HepG2 (cell line): ENCODE data around the gene SYMPK. TPM values are rescaled to one million over a fixed set of nuclear protein-coding genes. Genes with fewer than 3 reads are reported as not detected.

Source experiments
- CHD2 ChIP-seq: IDR thresholded peaks from 2 replicates; pipeline ENCODE4 v1.6.1; 2011; ENCODE audit warnings: low read depth, low read length, improper control_type of control experiment
- EHMT2 ChIP-seq: fragments of 200-600 bp; sonication (generic); IDR thresholded peaks from 2 replicates; pipeline ENCODE4 v1.7.0; 2017; ENCODE audit warnings: antibody characterized with exemption, low read depth, low read length, borderline replicate concordance
- ELF1 ChIP-seq: sonication (generic); formaldehyde crosslinking; IDR thresholded peaks from 2 replicates; pipeline ENCODE4 v1.4.0; 2020; ENCODE audit warnings: missing genetic modification reagents
- HNRNPL ChIP-seq: fragments of 200-400 bp; formaldehyde crosslinking; IDR thresholded peaks from 2 replicates; pipeline ENCODE4 v1.6.1; 2017; ENCODE audit warnings: mild to moderate bottlenecking, low read depth, low read length
- KDM5A ChIP-seq: fragments of 200-600 bp; sonication (generic); IDR thresholded peaks from 2 replicates; pipeline ENCODE4 v1.7.0; 2018; ENCODE audit warnings: antibody characterized with exemption, mild to moderate bottlenecking, low read length, borderline replicate concordance
- NFATC3 ChIP-seq: sonication (generic); formaldehyde crosslinking; IDR thresholded peaks from 2 replicates; pipeline ENCODE4 v1.5.1; 2020; ENCODE audit warnings: mild to moderate bottlenecking, missing genetic modification reagents
- PRDM10 ChIP-seq: sonication (generic); formaldehyde crosslinking; IDR thresholded peaks from 2 replicates; pipeline ENCODE4 v1.4.0; 2020; ENCODE audit warnings: low read depth, missing genetic modification reagents
- REPIN1 ChIP-seq: sonication (generic); formaldehyde crosslinking; IDR thresholded peaks from 2 replicates; pipeline ENCODE4 v1.8.0; 2022; ENCODE audit warnings: missing genetic modification reagents, low read depth, mild to moderate bottlenecking, borderline replicate concordance
- RFX3 ChIP-seq: IDR thresholded peaks from 2 replicates; pipeline ENCODE4 v1.6.1; 2016; ENCODE audit warnings: missing biosample characterization, missing genetic modification reagents
- SMARCE1 ChIP-seq: fragments of 450-650 bp; IDR thresholded peaks from 2 replicates; pipeline ENCODE4 v1.6.1; 2017; ENCODE audit warnings: borderline replicate concordance
- TBX2 ChIP-seq: sonication (generic); formaldehyde crosslinking; IDR thresholded peaks from 2 replicates; pipeline ENCODE4 v1.5.0; 2020; ENCODE audit warnings: missing genetic modification reagents, mild to moderate bottlenecking, borderline replicate concordance
- ZFX ChIP-seq: sonication (generic); formaldehyde crosslinking; IDR thresholded peaks from 2 replicates; pipeline ENCODE4 v1.4.0; 2020; ENCODE audit warnings: mild to moderate bottlenecking, low read depth, missing genetic modification reagents, moderate library complexity
- ZNF143 ChIP-seq: sonication (generic); formaldehyde crosslinking; IDR thresholded peaks from 2 replicates; pipeline ENCODE4 v1.4.0; 2020; ENCODE audit warnings: missing genetic modification reagents
- ZNF777 ChIP-seq: sonication (generic); formaldehyde crosslinking; IDR thresholded peaks from 2 replicates; pipeline ENCODE4 v1.4.0; 2020; ENCODE audit warnings: missing genetic modification reagents
- ZNF800 ChIP-seq: sonication (generic); formaldehyde crosslinking; IDR thresholded peaks from 2 replicates; pipeline ENCODE4 v1.4.0; 2020; ENCODE audit warnings: missing genetic modification reagents
- polyA plus RNA-seq, 8 experiments: library from polyadenylated mRNA; depleted of rRNA in 3 of 8; stranded (reverse) in 7 of 8; unstranded in 1 of 8; fragments of >200 nt; fragmentation: Illumina TruSeq in 4 of 8; extraction: Trizol in 4 of 8; gene quantifications; 2 replicates each; pipeline versions ENCODE4 v1.2.1 to v1.2.3, GENCODE V29; 2011 to 2016; ENCODE audit warnings: low read depth in 4 of 8, missing spikeins in 1 of 8, mixed read lengths in 1 of 8; ENCODE audit not compliant: insufficient read depth in 1 of 8
- total RNA-seq, 5 experiments: library from RNA; depleted of rRNA; stranded (reverse); fragments of >200 nt; fragmentation: Illumina TruSeq; extraction: Trizol; gene quantifications; 2 replicates each; pipeline ENCODE4 v1.2.3, GENCODE V29; 2016; ENCODE audit warnings: low read depth in 1 of 5
- TF ChIP-seq, protein P1 (sequence below): sonication (generic); formaldehyde crosslinking; IDR thresholded peaks from 2 replicates; pipeline ENCODE4 v1.4.0; 2020; ENCODE audit warnings: missing genetic modification reagents

SYMPK gene
- total and polyA plus RNA-seq, 2 of the 13 experiments (the other 11 are each of a cell fraction or from before 2014, with no cell fraction given): 21.9 to 55.7 TPM

DNA sequence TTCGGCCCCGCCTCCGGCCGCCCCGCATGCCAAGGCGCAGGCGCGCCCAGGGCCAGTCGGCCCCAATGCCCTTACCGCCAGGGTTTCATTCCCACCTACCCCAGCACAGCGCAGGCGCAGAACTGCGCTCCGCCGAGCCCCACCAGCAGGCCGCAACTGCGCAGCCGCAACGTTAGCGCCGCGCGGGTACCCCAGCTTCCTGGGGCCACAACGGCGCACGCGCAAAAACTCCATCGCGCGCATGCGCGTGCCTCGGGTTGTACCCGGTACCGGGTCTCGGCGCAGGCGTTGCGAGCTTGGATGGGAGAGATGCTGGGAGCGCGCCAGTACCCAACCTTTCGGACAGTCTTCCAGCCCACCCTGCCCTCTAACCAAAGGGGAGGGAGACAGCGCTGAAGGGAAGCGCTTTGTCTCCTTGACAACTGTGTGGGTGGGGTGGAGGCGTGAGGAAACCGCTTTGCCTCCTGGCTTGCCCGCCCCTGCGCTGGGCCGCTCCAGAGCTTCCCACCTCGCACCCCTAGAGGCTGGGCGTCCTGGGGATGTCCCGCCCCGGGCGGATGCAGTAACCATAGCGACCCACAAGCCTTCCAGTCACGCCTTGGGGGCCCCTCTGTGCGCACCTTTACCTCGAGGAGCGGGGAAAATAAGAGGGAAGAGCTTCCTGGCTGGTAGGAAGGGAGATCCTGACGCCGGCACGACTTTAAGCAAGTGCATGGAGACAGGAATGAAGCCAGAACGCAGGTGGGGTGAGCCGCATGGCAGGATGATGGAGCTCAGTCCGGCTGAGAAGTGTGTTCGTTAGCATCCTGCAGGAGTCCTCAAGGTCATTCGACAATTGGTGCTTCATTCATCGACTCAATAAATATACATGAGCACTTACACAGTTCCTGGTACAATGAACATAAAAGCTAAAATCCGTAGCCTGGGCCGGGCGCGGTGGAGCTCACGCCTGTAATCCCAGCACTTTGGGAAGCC lies 40.0 kb upstream of the SYMPK start (continued):
- TF ChIP-seq, protein P1, sequence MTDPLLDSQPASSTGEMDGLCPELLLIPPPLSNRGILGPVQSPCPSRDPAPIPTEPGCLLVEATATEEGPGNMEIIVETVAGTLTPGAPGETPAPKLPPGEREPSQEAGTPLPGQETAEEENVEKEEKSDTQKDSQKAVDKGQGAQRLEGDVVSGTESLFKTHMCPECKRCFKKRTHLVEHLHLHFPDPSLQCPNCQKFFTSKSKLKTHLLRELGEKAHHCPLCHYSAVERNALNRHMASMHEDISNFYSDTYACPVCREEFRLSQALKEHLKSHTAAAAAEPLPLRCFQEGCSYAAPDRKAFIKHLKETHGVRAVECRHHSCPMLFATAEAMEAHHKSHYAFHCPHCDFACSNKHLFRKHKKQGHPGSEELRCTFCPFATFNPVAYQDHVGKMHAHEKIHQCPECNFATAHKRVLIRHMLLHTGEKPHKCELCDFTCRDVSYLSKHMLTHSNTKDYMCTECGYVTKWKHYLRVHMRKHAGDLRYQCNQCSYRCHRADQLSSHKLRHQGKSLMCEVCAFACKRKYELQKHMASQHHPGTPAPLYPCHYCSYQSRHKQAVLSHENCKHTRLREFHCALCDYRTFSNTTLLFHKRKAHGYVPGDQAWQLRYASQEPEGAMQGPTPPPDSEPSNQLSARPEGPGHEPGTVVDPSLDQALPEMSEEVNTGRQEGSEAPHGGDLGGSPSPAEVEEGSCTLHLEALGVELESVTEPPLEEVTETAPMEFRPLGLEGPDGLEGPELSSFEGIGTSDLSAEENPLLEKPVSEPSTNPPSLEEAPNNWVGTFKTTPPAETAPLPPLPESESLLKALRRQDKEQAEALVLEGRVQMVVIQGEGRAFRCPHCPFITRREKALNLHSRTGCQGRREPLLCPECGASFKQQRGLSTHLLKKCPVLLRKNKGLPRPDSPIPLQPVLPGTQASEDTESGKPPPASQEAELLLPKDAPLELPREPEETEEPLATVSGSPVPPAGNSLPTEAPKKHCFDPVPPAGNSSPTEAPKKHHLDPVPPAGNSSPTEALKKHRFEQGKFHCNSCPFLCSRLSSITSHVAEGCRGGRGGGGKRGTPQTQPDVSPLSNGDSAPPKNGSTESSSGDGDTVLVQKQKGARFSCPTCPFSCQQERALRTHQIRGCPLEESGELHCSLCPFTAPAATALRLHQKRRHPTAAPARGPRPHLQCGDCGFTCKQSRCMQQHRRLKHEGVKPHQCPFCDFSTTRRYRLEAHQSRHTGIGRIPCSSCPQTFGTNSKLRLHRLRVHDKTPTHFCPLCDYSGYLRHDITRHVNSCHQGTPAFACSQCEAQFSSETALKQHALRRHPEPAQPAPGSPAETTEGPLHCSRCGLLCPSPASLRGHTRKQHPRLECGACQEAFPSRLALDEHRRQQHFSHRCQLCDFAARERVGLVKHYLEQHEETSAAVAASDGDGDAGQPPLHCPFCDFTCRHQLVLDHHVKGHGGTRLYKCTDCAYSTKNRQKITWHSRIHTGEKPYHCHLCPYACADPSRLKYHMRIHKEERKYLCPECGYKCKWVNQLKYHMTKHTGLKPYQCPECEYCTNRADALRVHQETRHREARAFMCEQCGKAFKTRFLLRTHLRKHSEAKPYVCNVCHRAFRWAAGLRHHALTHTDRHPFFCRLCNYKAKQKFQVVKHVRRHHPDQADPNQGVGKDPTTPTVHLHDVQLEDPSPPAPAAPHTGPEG (CRISPR knock-in tag): 0 out of 2 replicates have a peak, but pooled peaks have one; percentile 41
- TF ChIP-seq CHD2 (no peak), REPIN1 (CRISPR knock-in tag) (0 out of 2 replicates have a peak, but pooled peaks have one; percentile 9), ELF1 (CRISPR knock-in tag) (peak; percentile 83), KDM5A (0 out of 2 replicates have a peak, but pooled peaks have one; percentile 2), HNRNPL (no peak), ZNF143 (CRISPR knock-in tag) (peak; percentile 57), ZNF777 (CRISPR knock-in tag) (0 out of 2 replicates have a peak, but pooled peaks have one; percentile 28), EHMT2 (no peak), ZNF800 (CRISPR knock-in tag) (peak; percentile 45; the same call in 1 of the 2 replicates), TBX2 (peak; percentile 42), NFATC3 (CRISPR knock-in tag) (0 out of 2 replicates have a peak, but pooled peaks have one; percentile 43), ZFX (CRISPR knock-in tag) (peak; percentile 73; the same call in 1 of the 2 replicates), SMARCE1 (no peak), PRDM10 (peak; percentile 67; the same call in 1 of the 2 replicates), RFX3 (CRISPR knock-in tag) (peak; percentile 80)
